Anterior cingulate cortex (tissue), 58 donors: Measurements from ENCODE around the gene FUT4.
A peak's percentile ranks its signal among the peaks of the same experiment; 100 is the strongest.
"Not testable (repeated sequence)": the region's sequence is repeated elsewhere in the genome, so short reads cannot be mapped to it uniquely, and the experiment has no call there.

Experiments
- DNase-seq, 58 donors: peaks; one replicate each; lab custom pipeline; 2025; lab: John Stamatoyannopoulos, UW

The FUT4 gene

GRCh38 chr11:94532211-94532610, 11.5 kb upstream of the FUT4 start:
- DNase-seq: no peak

DNA sequence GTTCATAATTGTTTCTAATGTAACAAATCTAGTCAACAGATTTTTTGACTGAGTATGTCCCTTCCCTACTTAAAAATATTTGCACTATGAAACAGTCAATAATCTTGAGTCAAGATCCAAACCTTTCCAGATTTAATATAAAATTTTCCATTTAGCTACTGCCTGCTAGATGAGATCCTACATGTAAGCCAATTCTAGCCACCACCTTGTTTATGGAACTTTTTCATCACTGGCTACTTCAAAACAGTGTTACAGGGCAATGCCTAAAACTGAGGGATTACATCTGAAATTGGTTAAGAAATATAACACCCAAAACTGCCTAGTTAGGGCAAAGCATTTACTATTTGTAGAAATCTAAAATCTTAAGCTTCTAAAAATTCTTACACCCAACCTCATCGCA, 10.5 kb upstream of the FUT4 start:
- no peak for DNase-seq

DNA sequence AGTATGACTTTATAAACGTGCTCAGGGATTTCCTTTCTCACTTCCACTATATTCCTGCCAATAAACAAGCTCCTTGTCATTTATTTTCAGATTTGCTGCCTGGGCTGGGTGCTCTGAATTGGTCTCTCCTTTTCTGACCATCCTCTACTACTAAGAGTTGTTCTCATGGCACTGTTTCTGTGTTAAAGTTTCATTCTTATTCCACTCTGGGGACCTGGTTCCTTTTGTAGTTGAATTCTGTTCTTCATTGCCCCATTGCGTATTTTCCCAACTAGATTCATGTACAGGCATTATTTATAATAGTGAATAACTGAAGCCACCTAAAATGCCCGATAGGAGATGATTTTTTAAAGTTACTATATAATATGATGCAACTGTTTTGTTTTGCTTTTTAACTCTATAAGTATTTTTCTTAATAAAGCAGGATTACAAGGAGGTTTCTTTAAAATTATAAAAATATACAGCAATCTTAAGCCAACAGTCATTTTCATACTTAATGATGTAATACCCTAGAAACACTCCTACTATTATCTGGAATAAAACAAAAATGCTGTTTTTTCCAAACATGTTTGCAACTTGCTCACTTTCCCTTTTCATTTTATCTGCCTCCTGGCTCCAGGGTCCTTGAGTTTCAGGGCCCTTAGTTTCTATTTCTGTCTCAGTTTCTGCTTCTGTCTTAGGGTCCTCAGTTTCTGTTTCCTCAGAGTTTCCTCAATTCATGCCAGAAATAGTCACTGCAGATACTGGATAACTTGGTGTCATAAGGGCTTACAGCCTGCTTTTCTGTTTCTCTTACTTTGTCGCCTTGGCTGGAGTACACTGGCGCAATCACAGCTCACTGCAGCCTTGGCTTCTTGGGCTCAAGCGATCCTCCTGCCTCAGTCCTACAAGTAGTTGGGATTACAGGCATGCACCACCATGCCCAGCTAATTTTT, 9.8 kb upstream of the FUT4 start:
- no peak for DNase-seq

DNA sequence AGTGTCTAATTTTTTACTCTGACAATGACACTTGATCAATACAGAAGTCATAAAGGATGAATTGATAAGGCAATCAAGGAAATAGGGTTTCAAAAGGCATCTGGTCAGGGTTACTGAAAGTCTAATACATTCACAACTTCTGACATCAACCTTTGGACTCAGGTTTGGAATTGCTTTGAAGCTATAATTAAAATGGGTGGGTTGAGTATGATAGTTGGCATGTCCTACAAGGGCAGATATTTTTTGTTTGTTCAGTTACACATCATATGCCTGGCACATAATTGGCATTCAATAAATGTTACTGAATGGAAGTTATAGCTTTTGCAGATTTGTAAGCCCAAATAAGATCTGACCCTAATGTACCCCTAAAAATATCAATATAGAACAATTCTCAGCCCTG, 7.3 kb upstream of the FUT4 start:
- DNase-seq: no peak

GRCh38 chr11:94537031-94537600, 6.6 kb upstream of the FUT4 start:
- DNase-seq: no peak

- DNase-seq: no peak
Measured at GRCh38 chr11:94539420-94539819, 4.3 kb upstream of the FUT4 start.

GRCh38 chr11:94544646-94545263, 1.0 kb downstream of the FUT4 start:
- DNase-seq: peak in 3 of 58 donors; percentile 13 to 41 (median 19)

DNA sequence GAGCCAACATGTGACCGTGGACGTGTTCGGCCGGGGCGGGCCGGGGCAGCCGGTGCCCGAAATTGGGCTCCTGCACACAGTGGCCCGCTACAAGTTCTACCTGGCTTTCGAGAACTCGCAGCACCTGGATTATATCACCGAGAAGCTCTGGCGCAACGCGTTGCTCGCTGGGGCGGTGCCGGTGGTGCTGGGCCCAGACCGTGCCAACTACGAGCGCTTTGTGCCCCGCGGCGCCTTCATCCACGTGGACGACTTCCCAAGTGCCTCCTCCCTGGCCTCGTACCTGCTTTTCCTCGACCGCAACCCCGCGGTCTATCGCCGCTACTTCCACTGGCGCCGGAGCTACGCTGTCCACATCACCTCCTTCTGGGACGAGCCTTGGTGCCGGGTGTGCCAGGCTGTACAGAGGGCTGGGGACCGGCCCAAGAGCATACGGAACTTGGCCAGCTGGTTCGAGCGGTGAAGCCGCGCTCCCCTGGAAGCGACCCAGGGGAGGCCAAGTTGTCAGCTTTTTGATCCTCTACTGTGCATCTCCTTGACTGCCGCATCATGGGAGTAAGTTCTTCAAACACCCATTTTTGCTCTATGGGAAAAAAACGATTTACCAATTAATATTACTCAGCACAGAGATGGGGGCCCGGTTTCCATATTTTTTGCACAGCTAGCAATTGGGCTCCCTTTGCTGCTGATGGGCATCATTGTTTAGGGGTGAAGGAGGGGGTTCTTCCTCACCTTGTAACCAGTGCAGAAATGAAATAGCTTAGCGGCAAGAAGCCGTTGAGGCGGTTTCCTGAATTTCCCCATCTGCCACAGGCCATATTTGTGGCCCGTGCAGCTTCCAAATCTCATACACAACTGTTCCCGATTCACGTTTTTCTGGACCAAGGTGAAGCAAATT, 1.8 kb downstream of the FUT4 start:
- peak in 2 of 58 donors; percentile 15 for DNase-seq

- no peak for DNase-seq
Measured at GRCh38 chr11:94546162-94546470, 2.4 kb downstream of the FUT4 start.

GRCh38 chr11:94546886-94547285, 3.2 kb downstream of the FUT4 start:
- no peak for DNase-seq

DNA sequence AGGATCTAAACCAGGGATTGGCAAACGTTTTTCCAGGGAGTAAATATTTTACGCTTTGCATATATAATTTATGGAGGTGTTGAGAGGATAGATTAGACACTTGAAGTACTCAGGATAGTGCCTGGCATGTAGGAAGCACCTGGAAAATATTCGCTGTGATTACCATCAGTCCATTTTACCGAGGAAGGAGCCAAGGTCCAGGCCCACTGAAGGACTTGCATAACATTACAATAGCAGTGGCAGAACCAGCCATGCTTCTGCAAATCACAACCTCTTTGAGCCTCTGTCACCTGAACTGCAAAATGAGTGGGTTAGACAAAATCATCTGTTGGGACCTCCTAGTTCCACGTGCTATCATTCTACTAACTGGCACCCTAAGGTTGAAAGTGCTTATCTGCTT, 5.4 kb downstream of the FUT4 start:
- DNase-seq: no peak

- no peak for DNase-seq
Measured at GRCh38 chr11:94550513-94550912, 6.8 kb downstream of the FUT4 start.

DNA sequence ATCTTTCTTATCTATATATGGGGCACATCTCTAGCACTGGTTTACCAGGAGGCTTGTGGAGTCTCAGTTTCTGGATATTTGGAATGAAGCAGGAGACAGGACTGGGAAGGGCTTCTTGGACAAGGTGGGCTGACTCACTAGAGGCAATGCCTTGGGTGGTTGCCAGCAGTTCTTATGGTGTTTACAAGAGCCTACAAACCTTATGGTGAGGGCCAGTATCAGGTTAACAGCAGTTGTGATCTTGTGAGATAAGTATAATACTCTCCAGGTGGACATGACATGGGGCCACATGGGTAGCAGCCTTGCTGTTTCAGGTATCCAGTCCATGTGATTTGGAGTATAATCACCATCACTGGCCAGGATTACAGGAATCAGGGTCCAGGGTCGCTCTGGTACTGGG, 10.2 kb downstream of the FUT4 start:
- DNase-seq: no peak

- DNase-seq: not testable (repeated sequence)
Measured at GRCh38 chr11:94555752-94556329, 12.1 kb downstream of the FUT4 start.

- no peak for DNase-seq
Measured at GRCh38 chr11:94557421-94557820, 13.7 kb downstream of the FUT4 start.

- no peak for DNase-seq
Measured at GRCh38 chr11:94557992-94558391, 14.3 kb downstream of the FUT4 start.

DNA sequence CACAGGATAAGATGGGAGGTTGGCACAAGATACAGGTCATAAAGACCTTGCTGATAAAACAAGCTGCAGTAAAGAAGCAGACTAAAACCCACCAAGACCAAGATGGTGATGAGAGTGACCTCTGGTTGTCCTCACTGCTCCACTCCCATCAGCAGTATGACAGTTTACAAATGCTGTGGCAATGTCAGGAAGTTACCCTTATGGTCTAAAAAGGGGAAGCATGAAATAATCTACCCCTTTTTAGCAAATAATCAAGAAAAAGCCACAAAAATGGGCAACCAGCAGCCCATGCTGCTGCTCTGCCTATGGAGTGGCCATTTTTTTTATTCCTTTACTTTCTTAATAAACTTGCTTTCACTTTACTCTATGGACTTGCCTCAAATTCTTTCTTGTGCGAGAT, 14.7 kb downstream of the FUT4 start:
- DNase-seq: no peak

- DNase-seq: no peak
Measured at GRCh38 chr11:94558932-94559331, 15.2 kb downstream of the FUT4 start.

GRCh38 chr11:94559361-94559760, 15.6 kb downstream of the FUT4 start:
- no peak for DNase-seq

- DNase-seq: no peak
Measured at GRCh38 chr11:94560834-94561233, 17.1 kb downstream of the FUT4 start.
